Glutamatergic neuron (in vitro differentiated cells): Measurements from ENCODE around the gene CDHR2. TPM values are rescaled to one million over a fixed set of nuclear protein-coding genes. Genes with fewer than 3 reads are reported as not detected.

Experiments
- DNase-seq: peaks from one replicate; pipeline ENCODE4 v3.0.0; 2022
- H3K27ac Mint-ChIP-seq: one replicate; pipeline ENCODE4 v1.8.0; 2020; ENCODE audit warnings: mild to moderate bottlenecking, mixed read lengths, inconsistent platforms; ENCODE audit not compliant: unreplicated experiment
- H3K27me3 Mint-ChIP-seq: one replicate; pipeline ENCODE4 v1.8.0; 2020; ENCODE audit warnings: mild to moderate bottlenecking, moderate library complexity, mixed read lengths, inconsistent platforms; ENCODE audit not compliant: unreplicated experiment
- H3K36me3 Mint-ChIP-seq: one replicate; pipeline ENCODE4 v1.8.0; 2020; ENCODE audit warnings: mild to moderate bottlenecking, mixed read lengths, inconsistent platforms; ENCODE audit not compliant: unreplicated experiment
- H3K4me1 Mint-ChIP-seq: one replicate; pipeline ENCODE4 v1.8.0; 2020; ENCODE audit warnings: mild to moderate bottlenecking, low read depth, mixed read lengths, inconsistent platforms; ENCODE audit not compliant: unreplicated experiment
- H3K4me3 Mint-ChIP-seq: one replicate; pipeline ENCODE4 v1.8.0; 2020; ENCODE audit warnings: mild to moderate bottlenecking, mixed read lengths, inconsistent platforms; ENCODE audit not compliant: unreplicated experiment
- H3K9me3 Mint-ChIP-seq: one replicate; pipeline ENCODE4 v1.8.0; 2020; ENCODE audit warnings: mild to moderate bottlenecking, moderate library complexity, mixed read lengths, inconsistent platforms; ENCODE audit not compliant: unreplicated experiment
- total RNA-seq: library from RNA; stranded (reverse); fragmentation: NEBNext Ultra II Directional; extraction: Animal tissue kit (Norgen Biotek cat#: 25700); gene quantifications from one replicate; pipeline ENCODE4 v1.2.1, GENCODE V29; 2021; ENCODE audit not compliant: unreplicated experiment
- TF ChIP-seq, protein P1 (sequence below): fragments of 200-600 bp; sonication (generic); IDR thresholded peaks from one replicate; pipeline ENCODE4 v1.5.0; 2021; ENCODE audit not compliant: partially characterized antibody, unreplicated experiment

CDHR2 gene
- total RNA-seq, 1 donor from 2014 or later: 0.29 TPM

DNA sequence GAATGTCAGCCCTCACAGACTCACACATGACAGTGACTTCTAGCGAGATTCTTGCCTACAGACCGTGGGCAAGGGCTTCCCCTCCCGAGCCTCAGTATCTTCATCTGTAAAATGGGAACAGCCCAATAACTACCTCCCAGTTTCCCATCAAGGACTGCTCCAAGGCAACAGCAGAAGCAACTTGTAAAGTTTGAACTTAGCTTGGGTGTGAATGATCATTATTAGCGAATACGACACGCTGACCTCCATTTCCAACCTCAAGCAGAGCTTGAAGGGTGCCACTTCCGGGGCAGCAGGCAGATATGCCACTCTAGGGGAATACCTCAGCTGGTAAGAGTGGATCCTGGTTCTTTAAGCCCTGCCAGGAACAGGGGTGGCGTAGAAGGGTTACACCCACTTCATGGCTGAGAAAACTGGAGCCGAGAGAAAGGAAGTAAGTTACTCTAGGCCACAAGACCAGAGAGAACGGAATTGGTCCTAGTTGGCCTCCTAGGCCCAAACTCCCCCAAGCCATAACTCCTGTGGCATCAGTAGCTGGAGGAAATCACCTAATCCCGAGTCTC lies 14.0 kb upstream of the CDHR2 start:
- TF ChIP-seq, protein P1, sequence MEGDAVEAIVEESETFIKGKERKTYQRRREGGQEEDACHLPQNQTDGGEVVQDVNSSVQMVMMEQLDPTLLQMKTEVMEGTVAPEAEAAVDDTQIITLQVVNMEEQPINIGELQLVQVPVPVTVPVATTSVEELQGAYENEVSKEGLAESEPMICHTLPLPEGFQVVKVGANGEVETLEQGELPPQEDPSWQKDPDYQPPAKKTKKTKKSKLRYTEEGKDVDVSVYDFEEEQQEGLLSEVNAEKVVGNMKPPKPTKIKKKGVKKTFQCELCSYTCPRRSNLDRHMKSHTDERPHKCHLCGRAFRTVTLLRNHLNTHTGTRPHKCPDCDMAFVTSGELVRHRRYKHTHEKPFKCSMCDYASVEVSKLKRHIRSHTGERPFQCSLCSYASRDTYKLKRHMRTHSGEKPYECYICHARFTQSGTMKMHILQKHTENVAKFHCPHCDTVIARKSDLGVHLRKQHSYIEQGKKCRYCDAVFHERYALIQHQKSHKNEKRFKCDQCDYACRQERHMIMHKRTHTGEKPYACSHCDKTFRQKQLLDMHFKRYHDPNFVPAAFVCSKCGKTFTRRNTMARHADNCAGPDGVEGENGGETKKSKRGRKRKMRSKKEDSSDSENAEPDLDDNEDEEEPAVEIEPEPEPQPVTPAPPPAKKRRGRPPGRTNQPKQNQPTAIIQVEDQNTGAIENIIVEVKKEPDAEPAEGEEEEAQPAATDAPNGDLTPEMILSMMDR: no peak
- H3K36me3 Mint-ChIP-seq: no peaks in the 10 kb centered on the region
- H3K27me3 Mint-ChIP-seq: peaks cover 21% of the 10 kb centered on the region

DNA sequence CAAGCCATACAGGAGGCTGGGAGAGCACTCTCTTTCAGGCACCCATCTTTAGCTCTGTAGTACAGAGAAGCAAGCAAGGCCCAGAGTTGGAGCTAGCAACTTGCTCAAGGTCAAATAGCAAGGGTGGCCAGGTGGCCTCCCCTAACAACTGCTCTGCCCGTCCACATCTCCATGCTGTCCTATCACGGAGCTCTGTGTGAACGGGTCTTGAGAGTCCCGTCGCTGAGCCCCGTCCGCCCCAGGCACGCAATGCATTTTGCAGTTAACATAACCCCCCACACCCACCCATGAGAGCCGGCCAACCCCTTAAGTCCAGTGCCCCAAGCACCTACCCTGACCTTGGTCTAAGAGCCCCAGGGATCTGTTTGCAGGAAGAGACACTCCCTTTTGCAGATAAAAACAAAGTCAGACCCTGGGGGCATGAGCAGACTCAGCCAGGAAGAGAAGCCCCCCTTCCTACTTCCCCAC lies 13.4 kb upstream of the CDHR2 start:
- Mint-ChIP-seq H3K36me3 (no peaks in the 10 kb centered on the region), H3K27me3 (peaks cover 21% of the 10 kb centered on the region), H3K4me3 (peak overlapping the region; percentile 95), H3K27ac (peak overlapping the region; percentile 99), H3K4me1 (peaks cover 32% of the 10 kb centered on the region), H3K9me3 (peaks cover 19% of the 10 kb centered on the region)
- no peak for DNase-seq
- TF ChIP-seq, protein P1: no peak

More for the DNA sequence above, 14.0 kb upstream of the CDHR2 start:
- H3K9me3 Mint-ChIP-seq: peaks cover 19% of the 10 kb centered on the region
- DNase-seq: no peak
- H3K27ac Mint-ChIP-seq: peak overlapping the region; percentile 99
- H3K4me3 Mint-ChIP-seq: peak overlapping the region; percentile 95
- H3K4me1 Mint-ChIP-seq: peaks cover 27% of the 10 kb centered on the region

DNA sequence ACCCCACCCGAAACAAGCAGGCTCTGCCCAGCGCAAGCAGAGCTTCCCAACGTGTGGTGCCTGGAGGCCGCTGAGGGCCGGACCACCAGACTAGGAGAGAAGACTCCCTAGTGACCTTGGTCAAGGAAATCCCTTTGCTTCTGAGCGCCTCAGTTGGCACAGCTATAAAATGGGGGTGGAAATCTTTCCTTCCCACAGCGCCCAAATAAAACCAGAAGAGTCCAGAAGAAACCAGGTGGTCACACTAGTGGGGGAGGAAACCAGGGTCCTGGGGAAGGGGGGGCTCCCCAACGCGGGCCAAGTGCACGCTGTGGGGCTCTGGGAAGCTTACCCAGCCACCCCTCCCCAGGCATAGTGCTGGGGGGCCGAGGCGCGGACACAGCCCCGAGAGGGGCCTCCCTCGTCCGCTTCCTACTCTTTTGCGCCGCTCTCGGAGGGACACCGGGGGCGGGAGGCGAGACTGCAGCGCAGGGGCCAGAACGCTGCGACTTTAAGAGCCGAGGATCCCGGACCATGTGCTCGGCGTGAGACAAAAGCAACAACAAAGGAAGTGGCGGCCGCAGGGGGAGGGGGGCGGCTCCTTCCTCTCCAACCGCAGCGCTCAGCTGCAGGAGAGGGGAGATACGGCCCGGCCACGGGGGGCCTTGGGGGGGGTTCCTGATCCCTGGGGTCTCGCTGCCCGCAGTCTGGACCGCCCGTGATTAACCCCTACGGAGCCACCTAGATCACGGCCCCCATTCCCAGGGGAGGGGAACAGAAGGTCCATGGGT lies 12.8 kb upstream of the CDHR2 start:
- peak overlapping the region; percentile 99 for H3K27ac Mint-ChIP-seq
- peaks cover 19% of the 10 kb centered on the region for H3K9me3 Mint-ChIP-seq
- peak overlapping the region; percentile 95 for H3K4me3 Mint-ChIP-seq
- TF ChIP-seq, protein P1: no peak
- no peaks in the 10 kb centered on the region for H3K36me3 Mint-ChIP-seq
- peak; percentile 81 for DNase-seq
- peaks cover 33% of the 10 kb centered on the region for H3K4me1 Mint-ChIP-seq
- peaks cover 21% of the 10 kb centered on the region for H3K27me3 Mint-ChIP-seq

DNA sequence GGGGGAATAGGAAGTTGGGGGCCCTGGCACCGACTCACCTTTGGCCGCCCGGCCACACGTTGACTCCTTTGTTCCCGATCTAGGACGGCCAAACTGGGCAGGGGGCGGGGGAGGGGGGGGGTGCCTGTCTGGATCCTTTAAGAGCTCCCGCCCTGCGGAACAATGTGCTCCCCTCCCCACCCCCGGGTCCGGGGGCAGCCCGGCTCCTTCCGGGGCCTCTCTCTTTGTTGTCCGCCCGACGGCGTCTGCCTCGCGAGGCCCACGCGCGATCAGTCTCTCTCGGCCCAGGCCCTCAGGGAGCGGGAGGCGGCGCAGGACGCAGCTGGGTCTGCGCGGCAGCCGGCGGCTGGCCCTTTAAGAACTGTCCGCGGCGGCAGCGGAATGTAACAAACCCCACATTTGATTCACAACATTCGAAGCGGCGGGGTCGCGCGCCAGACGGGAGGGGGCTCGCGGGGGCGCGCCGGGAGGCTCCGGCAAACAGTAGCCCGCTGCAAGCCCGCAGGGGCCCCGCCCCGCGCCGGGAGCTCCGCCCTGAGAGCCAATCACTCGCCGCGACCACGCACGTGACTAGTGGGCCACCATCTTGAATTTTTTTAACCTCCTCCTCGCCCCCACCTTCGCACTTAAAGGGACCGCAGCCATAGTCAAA lies 12.1 kb upstream of the CDHR2 start, which contains the start of gene RNF44:
Gene RNF44, minus strand, starts transcription at position 501 of the 652 bp plus-strand sequence. CDS start 4,930 bp downstream, outside the sequence.
- Mint-ChIP-seq H3K27me3 (peaks cover 22% of the 10 kb centered on the region), H3K9me3 (peaks cover 21% of the 10 kb centered on the region), H3K36me3 (no peaks in the 10 kb centered on the region), H3K27ac (peak within 1 kb of the TSS; percentile 99), H3K4me1 (peaks cover 38% of the 10 kb centered on the region), H3K4me3 (peak within 1 kb of the TSS; percentile 95)
- DNase-seq: peak; percentile 99
- TF ChIP-seq, protein P1: no peak
